HepG2 (cell line): ENCODE results near the gene INO80B. TPM values are rescaled to one million over a fixed set of nuclear protein-coding genes. Genes with fewer than 3 reads are reported as not detected.

Source experiments
- BRF2 ChIP-seq: sonication (generic); formaldehyde crosslinking; IDR thresholded peaks from 2 replicates; pipeline ENCODE4 v1.8.1; 2022; ENCODE audit warnings: mild to moderate bottlenecking, missing genetic modification reagents
- EEA1 ChIP-seq: sonication (generic); formaldehyde crosslinking; IDR thresholded peaks from 2 replicates; pipeline ENCODE4 v1.5.1; 2020; ENCODE audit warnings: mild to moderate bottlenecking, missing genetic modification reagents, borderline replicate concordance
- HDAC1 ChIP-seq: sonication (generic); formaldehyde crosslinking; IDR thresholded peaks from 2 replicates; pipeline ENCODE4 v1.5.1; 2020; ENCODE audit warnings: mild to moderate bottlenecking, missing genetic modification reagents
- HDAC6 ChIP-seq: fragments of 200-600 bp; sonication (generic); IDR thresholded peaks from 2 replicates; pipeline ENCODE4 v1.7.0; 2017; ENCODE audit warnings: mild to moderate bottlenecking, antibody characterized with exemption, low read length, low read depth
- HNF4A ChIP-seq: sonication (generic); formaldehyde crosslinking; IDR thresholded peaks from 2 replicates; pipeline ENCODE4 v1.4.0; 2020; ENCODE audit warnings: missing genetic modification reagents
- HOXA3 ChIP-seq: sonication (generic); formaldehyde crosslinking; IDR thresholded peaks from 2 replicates; pipeline ENCODE4 v1.5.0; 2020; ENCODE audit warnings: missing genetic modification reagents
- MIXL1 ChIP-seq: IDR thresholded peaks from 2 replicates; pipeline ENCODE4 v1.6.1; 2016
- NCOA5 ChIP-seq: sonication (generic); formaldehyde crosslinking; IDR thresholded peaks from 2 replicates; pipeline ENCODE4 v1.4.0; 2020; ENCODE audit warnings: missing genetic modification reagents
- ONECUT2 ChIP-seq: sonication (generic); formaldehyde crosslinking; IDR thresholded peaks from 2 replicates; pipeline ENCODE4 v1.4.0; 2020; ENCODE audit warnings: missing genetic modification reagents
- PPARG ChIP-seq: conservative IDR thresholded peaks from 2 replicates; pipeline ENCODE4 v1.6.1; 2016; ENCODE audit warnings: missing biosample characterization, missing genetic modification reagents
- PRPF4 ChIP-seq: fragments of 200-400 bp; formaldehyde crosslinking; IDR thresholded peaks from 2 replicates; pipeline ENCODE4 v1.6.1; 2016; ENCODE audit warnings: low read length, low read depth; ENCODE audit not compliant: poor library complexity, severe bottlenecking
- RBM39 ChIP-seq: fragments of 200-400 bp; formaldehyde crosslinking; IDR thresholded peaks from one replicate; pipeline ENCODE4 v1.6.1; 2018; ENCODE audit warnings: antibody characterized with exemption, mild to moderate bottlenecking, low read depth, low read length; ENCODE audit not compliant: poor library complexity, severe bottlenecking
- RXRA ChIP-seq: sonication (generic); formaldehyde crosslinking; IDR thresholded peaks from 2 replicates; pipeline ENCODE4 v1.5.1; 2020; ENCODE audit warnings: missing genetic modification reagents
- SNAPC4 ChIP-seq: sonication (generic); formaldehyde crosslinking; IDR thresholded peaks from 2 replicates; pipeline ENCODE4 v1.4.0; 2020; ENCODE audit warnings: mild to moderate bottlenecking, missing genetic modification reagents
- TRAFD1 ChIP-seq: sonication (generic); formaldehyde crosslinking; IDR thresholded peaks from 2 replicates; pipeline ENCODE4 v1.5.1; 2020; ENCODE audit warnings: missing genetic modification reagents, mild to moderate bottlenecking, borderline replicate concordance
- ZFY ChIP-seq: sonication (generic); formaldehyde crosslinking; IDR thresholded peaks from 2 replicates; pipeline ENCODE4 v1.4.0; 2020; ENCODE audit warnings: missing genetic modification reagents
- ZIK1 ChIP-seq: sonication (generic); formaldehyde crosslinking; IDR thresholded peaks from 2 replicates; pipeline ENCODE4 v1.5.0; 2020; ENCODE audit warnings: mild to moderate bottlenecking, low read depth, missing genetic modification reagents, borderline replicate concordance
- ZNF367 ChIP-seq: sonication (generic); formaldehyde crosslinking; IDR thresholded peaks from 2 replicates; pipeline ENCODE4 v1.4.0; 2020; ENCODE audit warnings: missing genetic modification reagents, borderline replicate concordance
- ZNF446 ChIP-seq: sonication (generic); formaldehyde crosslinking; IDR thresholded peaks from 2 replicates; pipeline ENCODE4 v1.5.0; 2020; ENCODE audit warnings: mild to moderate bottlenecking, missing genetic modification reagents
- ZNF512B ChIP-seq: sonication (generic); formaldehyde crosslinking; IDR thresholded peaks from 2 replicates; pipeline ENCODE4 v1.5.1; 2020; ENCODE audit warnings: missing genetic modification reagents, mild to moderate bottlenecking, borderline replicate concordance
- ZNF629 ChIP-seq: sonication (generic); formaldehyde crosslinking; conservative IDR thresholded peaks from 2 replicates; pipeline ENCODE4 v1.5.0; 2020; ENCODE audit warnings: missing genetic modification reagents
- polyA plus RNA-seq, 8 experiments: library from polyadenylated mRNA; depleted of rRNA in 3 of 8; stranded (reverse) in 7 of 8; unstranded in 1 of 8; fragments of >200 nt; fragmentation: Illumina TruSeq in 4 of 8; extraction: Trizol in 4 of 8; gene quantifications; 2 replicates each; pipeline versions ENCODE4 v1.2.1 to v1.2.3, GENCODE V29; 2011 to 2016; ENCODE audit warnings: low read depth in 4 of 8, missing spikeins in 1 of 8, mixed read lengths in 1 of 8; ENCODE audit not compliant: insufficient read depth in 1 of 8
- total RNA-seq, 5 experiments: library from RNA; depleted of rRNA; stranded (reverse); fragments of >200 nt; fragmentation: Illumina TruSeq; extraction: Trizol; gene quantifications; 2 replicates each; pipeline ENCODE4 v1.2.3, GENCODE V29; 2016; ENCODE audit warnings: low read depth in 1 of 5

Gene INO80B
- total and polyA plus RNA-seq, 2 of the 13 experiments (the other 11 are each of a cell fraction or from before 2014, with no cell fraction given): 6.2 to 14.5 TPM

- no peak for TF ChIP-seq ZNF446 (CRISPR knock-in tag)
- TF ChIP-seq PPARG (CRISPR knock-in tag): no peak
- no peak for TF ChIP-seq PRPF4
- TF ChIP-seq ZFY (CRISPR knock-in tag): no peak
- no peak for TF ChIP-seq ZNF629 (CRISPR knock-in tag)
- TF ChIP-seq ZNF512B (CRISPR knock-in tag): no peak
- peak; percentile 59; the same call in 1 of the 2 replicates for TF ChIP-seq RXRA
- TF ChIP-seq NCOA5 (CRISPR knock-in tag): no peak
- 0 out of 2 replicates have a peak, but pooled peaks have one; percentile 15 for TF ChIP-seq HOXA3 (CRISPR knock-in tag)
- TF ChIP-seq ZIK1: no peak
- no peak for TF ChIP-seq ONECUT2 (CRISPR knock-in tag)
- TF ChIP-seq ZNF367 (CRISPR knock-in tag): no peak
- peak; percentile 51; the same call in 1 of the 2 replicates for TF ChIP-seq HNF4A
- TF ChIP-seq HDAC1 (CRISPR knock-in tag): no peak
- TF ChIP-seq EEA1 (CRISPR knock-in tag): no peak
- TF ChIP-seq MIXL1 (CRISPR knock-in tag): no peak
- TF ChIP-seq BRF2: no peak
- no peak for TF ChIP-seq TRAFD1 (CRISPR knock-in tag)
- TF ChIP-seq RBM39: no peak
- TF ChIP-seq HDAC6: no peak
- no peak for TF ChIP-seq SNAPC4 (CRISPR knock-in tag)
These were observed 29.4 kb upstream of the INO80B start (continued) for GRCh38 chr2:74425523-74425922.
